Measurements from ENCODE around the gene RNF181.

DNA sequence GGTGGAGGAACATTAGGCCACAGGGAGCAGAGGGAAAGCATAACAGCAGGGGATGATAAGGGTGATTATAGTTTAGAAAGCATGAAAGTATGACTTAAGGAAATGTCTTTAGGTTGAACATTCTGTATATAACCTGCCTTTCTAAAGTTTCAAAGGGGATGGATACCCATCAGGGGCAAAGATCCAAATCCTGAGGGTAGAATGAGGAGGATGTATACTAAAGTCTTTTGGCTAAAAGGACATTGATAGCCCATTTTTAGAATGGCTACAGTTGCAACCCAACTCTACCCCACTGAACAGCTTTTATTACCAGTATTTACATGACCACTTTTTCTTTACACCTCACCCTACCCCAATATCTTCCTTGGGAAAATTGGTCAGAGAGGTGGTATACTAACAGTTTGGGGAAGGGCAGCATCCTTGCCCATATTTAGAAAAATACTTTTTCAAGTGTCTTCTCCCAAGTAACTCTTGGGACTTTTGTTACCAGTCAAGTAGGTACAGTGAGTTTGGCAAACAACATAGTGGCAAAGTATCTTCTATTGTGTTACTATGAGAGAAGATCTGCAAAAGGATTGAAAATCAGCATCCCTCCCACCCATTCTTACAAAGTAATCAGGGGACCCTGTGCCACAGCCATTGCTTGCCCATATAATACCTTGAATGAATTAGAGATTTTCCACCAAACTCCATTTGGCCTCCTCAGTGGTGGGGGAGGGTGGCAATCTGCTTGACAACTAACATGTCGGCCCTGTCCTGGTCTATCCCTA lies 48.3 kb upstream of the RNF181 start:
- TF ChIP-seq HOXA5 (CRISPR knock-in tag; IDR thresholded peaks at IDR 0.05): no peak
- TF ChIP-seq, protein P1, sequence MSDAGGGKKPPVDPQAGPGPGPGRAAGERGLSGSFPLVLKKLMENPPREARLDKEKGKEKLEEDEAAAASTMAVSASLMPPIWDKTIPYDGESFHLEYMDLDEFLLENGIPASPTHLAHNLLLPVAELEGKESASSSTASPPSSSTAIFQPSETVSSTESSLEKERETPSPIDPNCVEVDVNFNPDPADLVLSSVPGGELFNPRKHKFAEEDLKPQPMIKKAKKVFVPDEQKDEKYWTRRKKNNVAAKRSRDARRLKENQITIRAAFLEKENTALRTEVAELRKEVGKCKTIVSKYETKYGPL (CRISPR knock-in tag; IDR thresholded peaks at IDR 0.05): no peak
- no peak for TF ChIP-seq SMAD1 (CRISPR knock-in tag; IDR thresholded peaks at IDR 0.05; ENCODE audit: borderline replicate concordance, low read depth)
- no peak for TF ChIP-seq KDM1A (CRISPR knock-in tag; IDR thresholded peaks at IDR 0.05)
- TF ChIP-seq, protein P2, sequence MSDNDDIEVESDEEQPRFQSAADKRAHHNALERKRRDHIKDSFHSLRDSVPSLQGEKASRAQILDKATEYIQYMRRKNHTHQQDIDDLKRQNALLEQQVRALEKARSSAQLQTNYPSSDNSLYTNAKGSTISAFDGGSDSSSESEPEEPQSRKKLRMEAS (IDR thresholded peaks at IDR 0.05): no peak
- no peak for TF ChIP-seq ZNF468 (CRISPR knock-in tag; IDR thresholded peaks at IDR 0.05)
- TF ChIP-seq, protein P3, sequence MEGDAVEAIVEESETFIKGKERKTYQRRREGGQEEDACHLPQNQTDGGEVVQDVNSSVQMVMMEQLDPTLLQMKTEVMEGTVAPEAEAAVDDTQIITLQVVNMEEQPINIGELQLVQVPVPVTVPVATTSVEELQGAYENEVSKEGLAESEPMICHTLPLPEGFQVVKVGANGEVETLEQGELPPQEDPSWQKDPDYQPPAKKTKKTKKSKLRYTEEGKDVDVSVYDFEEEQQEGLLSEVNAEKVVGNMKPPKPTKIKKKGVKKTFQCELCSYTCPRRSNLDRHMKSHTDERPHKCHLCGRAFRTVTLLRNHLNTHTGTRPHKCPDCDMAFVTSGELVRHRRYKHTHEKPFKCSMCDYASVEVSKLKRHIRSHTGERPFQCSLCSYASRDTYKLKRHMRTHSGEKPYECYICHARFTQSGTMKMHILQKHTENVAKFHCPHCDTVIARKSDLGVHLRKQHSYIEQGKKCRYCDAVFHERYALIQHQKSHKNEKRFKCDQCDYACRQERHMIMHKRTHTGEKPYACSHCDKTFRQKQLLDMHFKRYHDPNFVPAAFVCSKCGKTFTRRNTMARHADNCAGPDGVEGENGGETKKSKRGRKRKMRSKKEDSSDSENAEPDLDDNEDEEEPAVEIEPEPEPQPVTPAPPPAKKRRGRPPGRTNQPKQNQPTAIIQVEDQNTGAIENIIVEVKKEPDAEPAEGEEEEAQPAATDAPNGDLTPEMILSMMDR (CRISPR knock-in tag; IDR thresholded peaks at IDR 0.05): no peak
- TF ChIP-seq ZSCAN29 (CRISPR knock-in tag; conservative IDR thresholded peaks at IDR 0.05): no peak
- no peak for TF ChIP-seq FOSL1 (CRISPR knock-in tag; IDR thresholded peaks at IDR 0.05; ENCODE audit: borderline replicate concordance)
- TF ChIP-seq ZNF747 (CRISPR knock-in tag; IDR thresholded peaks at IDR 0.05; ENCODE audit: borderline replicate concordance): no peak
